K562 (cell line): Measurements from ENCODE around the gene MAP3K14. TPM values are rescaled to one million over a fixed set of nuclear protein-coding genes. Genes with fewer than 3 reads are reported as not detected.

Experiments
- AFF1 ChIP-seq, 2 experiments: fragments of 450-650 bp; IDR thresholded peaks; 2 replicates each; pipeline ENCODE4 v1.6.1; 2018; ENCODE audit warnings: mild to moderate bottlenecking in 2 of 2, low read depth in 1 of 2; ENCODE audit not compliant: partially characterized antibody in 2 of 2
- ATF1 ChIP-seq, 2 experiments: fragments of 450-650 bp in 1 of 2; IDR thresholded peaks; 2 replicates each; pipeline ENCODE4 v1.6.1; 2016; ENCODE audit warnings: missing compliant biosample characterization in 1 of 2, missing genetic modification characterization in 1 of 2
- BCOR ChIP-seq: fragments of 450-650 bp; IDR thresholded peaks from 2 replicates; pipeline ENCODE4 v1.6.1; 2016
- CBX3 ChIP-seq, 2 experiments: IDR thresholded peaks; 1 replicate in 1 of 2; 2 replicates in 1 of 2; pipeline ENCODE4 v1.6.1; 2012; ENCODE audit warnings: inconsistent platforms in 2 of 2, low read length in 2 of 2, borderline replicate concordance in 1 of 2, control low read depth in 1 of 2
- EGR1 ChIP-seq: fragments of 450-650 bp; conservative IDR thresholded peaks from 2 replicates; pipeline ENCODE4 v1.6.1; 2017; ENCODE audit warnings: mild to moderate bottlenecking
- HCFC1 ChIP-seq: IDR thresholded peaks from 2 replicates; pipeline ENCODE4 v1.6.1; 2012; ENCODE audit warnings: low read depth, low read length, improper control_type of control experiment
- MAX ChIP-seq: sonication (generic); formaldehyde crosslinking; IDR thresholded peaks from 2 replicates; pipeline ENCODE4 v1.9.0; 2022; ENCODE audit warnings: mild to moderate bottlenecking, missing genetic modification reagents
- POU5F1 ChIP-seq: fragments of 150-350 bp; IDR thresholded peaks from 2 replicates; pipeline ENCODE4 v1.6.1; 2014; ENCODE audit warnings: borderline replicate concordance, low read length, low read depth, mild to moderate bottlenecking; ENCODE audit not compliant: partially characterized antibody
- SIRT6 ChIP-seq: IDR thresholded peaks from one replicate; pipeline ENCODE4 v1.6.1; 2012; ENCODE audit warnings: low read depth, mild to moderate bottlenecking, control low read depth, inconsistent platforms, low read length, moderate library complexity
- SMC3 ChIP-seq: conservative IDR thresholded peaks from 2 replicates; pipeline ENCODE4 v1.6.1; 2011; ENCODE audit warnings: low read depth, low read length, improper control_type of control experiment; ENCODE audit not compliant: insufficient read depth
- SRSF9 ChIP-seq: fragments of 200-400 bp; formaldehyde crosslinking; IDR thresholded peaks from 2 replicates; pipeline ENCODE4 v1.6.1; 2017; ENCODE audit warnings: low read depth, low read length, borderline replicate concordance
- ZBTB49 ChIP-seq: sonication (generic); formaldehyde crosslinking; IDR thresholded peaks from 2 replicates; pipeline ENCODE4 v1.8.0; 2022; ENCODE audit warnings: missing genetic modification reagents, mild to moderate bottlenecking, borderline replicate concordance
- ZBTB7A ChIP-seq: IDR thresholded peaks from 2 replicates; pipeline ENCODE4 v1.6.1; 2011; ENCODE audit warnings: low read depth, mild to moderate bottlenecking, low read length, moderate library complexity, borderline replicate concordance; ENCODE audit not compliant: control insufficient read depth
- ZNF12 ChIP-seq: sonication (generic); formaldehyde crosslinking; IDR thresholded peaks from 2 replicates; pipeline ENCODE4 v1.4.0; 2020; ENCODE audit warnings: mild to moderate bottlenecking, missing genetic modification reagents
- ZNF592 ChIP-seq: fragments of 450-650 bp; IDR thresholded peaks from 2 replicates; pipeline ENCODE4 v1.6.1; 2017; ENCODE audit warnings: antibody characterized with exemption, mild to moderate bottlenecking
- ZNF717 ChIP-seq: fragments of 250-450 bp; sonication (Bioruptor Pico); IDR thresholded peaks from 2 replicates; pipeline ENCODE4 v1.5.0; 2021
- ZNF75A ChIP-seq: fragments of 450-650 bp; formaldehyde crosslinking; IDR thresholded peaks from 2 replicates; pipeline ENCODE4 v1.4.0; 2020; ENCODE audit warnings: mild to moderate bottlenecking
- polyA plus RNA-seq, 8 experiments: library from polyadenylated mRNA; depleted of rRNA in 4 of 8; stranded (reverse) in 5 of 8; unstranded in 3 of 8; fragments of >200 nt; fragmentation: Nextera tagmentation in 2 of 8; fragmentation: Illumina TruSeq in 1 of 8; extraction: Ambion mirVana in 2 of 8; extraction: Trizol in 1 of 8; gene quantifications; 2 replicates each; pipeline versions ENCODE4 v1.2.1 to v1.2.3, GENCODE V29; 2011 to 2014; ENCODE audit warnings: inconsistent platforms in 1 of 8, missing spikeins in 1 of 8
- total RNA-seq, 7 experiments: library from RNA; depleted of rRNA in 6 of 7; stranded (reverse); fragments of >200 nt in 6 of 7; fragmentation: Illumina TruSeq in 2 of 7; extraction: Trizol in 2 of 7; gene quantifications; 2 replicates each; pipeline versions ENCODE4 v1.2.1 to v1.2.3, GENCODE V29; 2011 to 2021; ENCODE audit warnings: low replicate concordance in 1 of 7

MAP3K14 gene
- total and polyA plus RNA-seq, 9 of the 15 experiments (the other 6 are each of a cell fraction or from before 2014, with no cell fraction given): 0.45 to 8.7 (median 3.2) TPM

GRCh38 chr17:45225964-45226530 lies 90.8 kb downstream of the MAP3K14 start (continued):
- TF ChIP-seq ZNF12 (CRISPR knock-in tag) (no peak), CBX3 (IDR thresholded peaks at IDR 0.05; ENCODE audit: borderline replicate concordance in 1 of 2, low read length in 2 of 2) (0 out of 3 replicates have a peak, but pooled peaks of 1 of the 2 experiments have one; percentile 40), ZBTB7A (0 out of 2 replicates have a peak, but pooled peaks have one; percentile 78), SRSF9 (no peak), ATF1 (CRISPR knock-in tag; IDR thresholded peaks at IDR 0.05) (no peak), ATF1 (tag; IDR thresholded peaks at IDR 0.05) (peak; percentile 45; the same call in 1 of the 2 replicates), EGR1 (peak; percentile 88), ZBTB49 (CRISPR knock-in tag) (0 out of 2 replicates have a peak, but pooled peaks have one; percentile 35), MAX (CRISPR knock-in tag) (peak; percentile 93), AFF1 (IDR thresholded peaks at IDR 0.05; ENCODE audit: low read depth in 1 of 2, partially characterized antibody in 2 of 2) (peak in 1 of 2 experiments; percentile 25), SMC3 (no peak), ZNF717 (no peak), BCOR (peak; percentile 52), ZNF592 (peak; percentile 94), POU5F1 (no peak), ZNF75A (CRISPR knock-in tag) (no peak), SIRT6 (no peak), HCFC1 (no peak)
